ENCODE results near the gene GLRA1. TPM values are rescaled to one million over a fixed set of nuclear protein-coding genes. Genes with fewer than 3 reads are reported as not detected.

Gene GLRA1
- total RNA-seq, 1 donor from 2014 or later, result not detected

DNA sequence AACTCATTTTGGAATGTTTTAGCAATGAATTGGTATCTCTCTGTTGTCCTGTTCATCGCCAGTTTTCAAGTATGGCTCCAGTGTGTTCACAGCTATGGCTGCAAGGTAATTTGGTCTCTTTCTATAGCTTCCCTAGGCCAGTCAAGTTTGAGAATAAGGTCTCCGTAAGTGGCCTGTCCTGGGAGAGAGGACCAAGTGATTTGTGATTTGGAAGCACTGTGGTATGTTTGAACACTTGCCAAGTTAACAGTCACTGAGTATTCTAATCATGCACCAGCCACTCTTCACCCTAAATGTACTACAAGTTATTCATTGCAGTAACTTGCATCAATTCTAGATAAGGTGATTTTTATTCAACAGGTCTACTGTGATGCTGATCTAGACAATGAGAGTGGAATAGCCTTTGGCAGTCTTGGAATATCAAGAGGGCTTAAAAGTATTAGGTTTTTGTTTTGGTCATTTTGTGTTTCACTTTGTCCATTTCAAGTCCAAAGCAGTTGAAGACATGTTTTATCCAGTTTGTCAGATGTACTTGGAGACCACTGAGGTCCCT is 111.8 kb downstream of the GLRA1 start:
- Histone ChIP-seq H3K4me3 (ENCODE audit: low read depth, low read length) (no peak overlapping the region), H3K27me3 (ENCODE audit: control insufficient read depth, insufficient read depth, low read length) (no peaks in the 10 kb centered on the region), H3K36me3 (ENCODE audit: control insufficient read depth, insufficient read depth, low read length) (peaks cover 7% of the 10 kb centered on the region)
- no peak for TF ChIP-seq CTCF (IDR thresholded peaks at IDR 0.05; ENCODE audit: insufficient read depth, low read length, severe bottlenecking)
- FAIRE-seq, result no peak
- no peak for DNase-seq (ENCODE audit: low read depth)

- no peaks in the 10 kb centered on the region for H3K27me3 ChIP-seq (ENCODE audit: control insufficient read depth, insufficient read depth, low read length)
- peak; percentile 18 for DNase-seq (ENCODE audit: low read depth)
- H3K4me3 ChIP-seq (ENCODE audit: low read depth, low read length), result no peak overlapping the region
- no peak for FAIRE-seq
- no peak for TF ChIP-seq CTCF (IDR thresholded peaks at IDR 0.05; ENCODE audit: insufficient read depth, low read length, severe bottlenecking)
- H3K36me3 ChIP-seq (ENCODE audit: control insufficient read depth, insufficient read depth, low read length), result peaks cover 7% of the 10 kb centered on the region
Observed at GRCh38 chr5:151811593-151812321, 112.9 kb downstream of the GLRA1 start.

DNA sequence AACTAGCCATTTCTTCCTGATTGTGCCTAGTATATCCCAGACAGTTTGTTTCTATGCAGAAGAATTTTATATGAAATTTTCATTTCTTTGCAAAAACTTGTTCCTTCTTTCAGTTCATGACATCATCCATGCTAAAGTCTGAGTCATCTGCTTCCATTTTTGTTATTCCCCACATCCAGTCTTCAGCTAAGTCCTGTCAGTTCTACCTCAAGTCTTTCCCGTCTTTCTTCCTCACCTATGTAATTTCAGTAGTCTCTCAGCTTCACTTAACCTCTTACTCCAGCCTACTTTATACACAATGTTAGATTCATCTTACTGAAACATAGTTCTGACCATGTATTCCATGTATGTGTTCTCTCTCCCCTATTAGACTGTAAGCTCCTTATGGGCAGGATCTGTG is 113.8 kb downstream of the GLRA1 start:
- TF ChIP-seq CTCF (IDR thresholded peaks at IDR 0.05; ENCODE audit: insufficient read depth, low read length, severe bottlenecking), result no peak
- no peaks in the 10 kb centered on the region for H3K27me3 ChIP-seq (ENCODE audit: control insufficient read depth, insufficient read depth, low read length)

DNA sequence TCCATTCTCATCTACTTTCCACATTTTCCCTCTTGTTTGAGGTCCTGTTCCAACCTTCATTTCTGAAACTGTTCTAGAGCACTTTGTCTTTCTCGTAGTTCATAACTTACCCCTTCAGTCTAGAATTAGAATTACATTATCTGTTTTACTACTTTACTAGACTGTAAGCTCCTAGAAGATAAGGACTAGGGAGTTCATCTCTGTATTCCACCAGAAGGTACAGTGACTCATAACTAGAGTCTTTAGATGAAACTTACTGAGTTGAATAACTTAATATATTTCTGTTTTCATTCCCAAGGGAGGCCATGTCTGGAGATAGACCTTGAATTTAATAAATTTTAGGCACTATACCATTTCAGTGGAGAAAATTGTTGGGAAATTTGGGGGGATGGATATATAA is 114.2 kb downstream of the GLRA1 start:
- no peaks in the 10 kb centered on the region for H3K27me3 ChIP-seq (ENCODE audit: control insufficient read depth, insufficient read depth, low read length)
- H3K4me3 ChIP-seq (ENCODE audit: low read depth, low read length), result no peak overlapping the region
- FAIRE-seq, result no peak
- no peak for TF ChIP-seq CTCF (IDR thresholded peaks at IDR 0.05; ENCODE audit: insufficient read depth, low read length, severe bottlenecking)
- DNase-seq (ENCODE audit: low read depth), result no peak
- H3K36me3 ChIP-seq (ENCODE audit: control insufficient read depth, insufficient read depth, low read length), result peaks cover 7% of the 10 kb centered on the region

More for the DNA sequence above, 113.8 kb downstream of the GLRA1 start:
- no peak for FAIRE-seq
- DNase-seq (ENCODE audit: low read depth), result no peak
- peaks cover 7% of the 10 kb centered on the region for H3K36me3 ChIP-seq (ENCODE audit: control insufficient read depth, insufficient read depth, low read length)
- H3K4me3 ChIP-seq (ENCODE audit: low read depth, low read length), result no peak overlapping the region

DNA sequence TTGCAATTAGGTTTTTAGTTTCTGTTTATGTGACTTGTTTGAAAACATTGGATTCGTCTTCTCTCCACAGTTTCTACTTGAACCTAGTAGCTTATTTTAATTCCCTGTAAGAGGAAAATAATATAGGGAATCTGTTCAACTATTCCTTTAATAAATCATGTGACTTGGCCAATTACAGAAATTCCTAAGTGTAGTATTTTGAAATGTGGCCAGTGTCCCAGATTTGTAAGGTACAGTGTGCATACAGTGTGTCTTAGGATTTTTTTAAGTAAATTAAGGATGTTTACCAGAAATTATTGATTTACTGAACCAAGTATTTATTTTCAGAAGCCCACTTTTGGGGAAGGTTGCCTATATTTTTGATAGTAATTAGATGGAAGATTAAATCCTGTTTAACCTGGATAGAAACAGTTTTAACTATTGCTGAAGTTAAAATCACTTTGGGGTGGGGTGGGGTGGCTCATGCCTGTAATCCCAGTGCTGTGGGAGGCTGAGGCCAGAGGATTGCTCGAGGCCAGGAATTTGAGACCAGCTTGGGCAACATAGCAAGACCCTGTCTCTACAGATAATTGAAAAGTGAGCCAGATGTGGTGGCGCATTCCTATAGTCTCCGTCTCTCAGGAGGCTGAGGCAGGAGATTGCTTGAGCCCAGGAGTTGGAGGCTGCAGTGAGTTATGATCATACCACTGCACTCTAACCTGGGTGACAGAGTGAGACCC is 116.0 kb downstream of the GLRA1 start:
- no peaks in the 10 kb centered on the region for H3K27me3 ChIP-seq (ENCODE audit: control insufficient read depth, insufficient read depth, low read length)
- FAIRE-seq (no peak), DNase-seq (ENCODE audit: low read depth) (no peak)
- peaks cover 11% of the 10 kb centered on the region for H3K36me3 ChIP-seq (ENCODE audit: control insufficient read depth, insufficient read depth, low read length)
- no peak overlapping the region for H3K4me3 ChIP-seq (ENCODE audit: low read depth, low read length)
- no peak for TF ChIP-seq CTCF (IDR thresholded peaks at IDR 0.05; ENCODE audit: insufficient read depth, low read length, severe bottlenecking)
